Measurements from ENCODE around the gene PIH1D2. TPM values are rescaled to one million over a fixed set of nuclear protein-coding genes. Genes with fewer than 3 reads are reported as not detected.
"Not testable (repeated sequence)": the region's sequence is repeated elsewhere in the genome, so short reads cannot be mapped to it uniquely, and the experiment has no call there.

Gene PIH1D2
- total RNA-seq, 1 experiment from 2014 or later, result 1.7 TPM

GRCh38 chr11:112097734-112098528 lies 24.1 kb upstream of the PIH1D2 start:
- peaks cover 17% of the 10 kb centered on the region for H3K36me3 ChIP-seq (ENCODE audit: low read depth, low read length)
- no peak for ATAC-seq
- no peaks in the 10 kb centered on the region for H3K79me2 ChIP-seq (ENCODE audit: low read length)
- no peaks in the 10 kb centered on the region for H3K4me1 ChIP-seq (ENCODE audit: insufficient read depth, low read length)
- no peak for DNase-seq
- no peak overlapping the region for H2AFZ ChIP-seq (ENCODE audit: low read length)
- H3K4me3 ChIP-seq (ENCODE audit: low read length), result no peak overlapping the region
- no peak overlapping the region for H3K9ac ChIP-seq (ENCODE audit: low read length)
- TF ChIP-seq, protein P1, sequence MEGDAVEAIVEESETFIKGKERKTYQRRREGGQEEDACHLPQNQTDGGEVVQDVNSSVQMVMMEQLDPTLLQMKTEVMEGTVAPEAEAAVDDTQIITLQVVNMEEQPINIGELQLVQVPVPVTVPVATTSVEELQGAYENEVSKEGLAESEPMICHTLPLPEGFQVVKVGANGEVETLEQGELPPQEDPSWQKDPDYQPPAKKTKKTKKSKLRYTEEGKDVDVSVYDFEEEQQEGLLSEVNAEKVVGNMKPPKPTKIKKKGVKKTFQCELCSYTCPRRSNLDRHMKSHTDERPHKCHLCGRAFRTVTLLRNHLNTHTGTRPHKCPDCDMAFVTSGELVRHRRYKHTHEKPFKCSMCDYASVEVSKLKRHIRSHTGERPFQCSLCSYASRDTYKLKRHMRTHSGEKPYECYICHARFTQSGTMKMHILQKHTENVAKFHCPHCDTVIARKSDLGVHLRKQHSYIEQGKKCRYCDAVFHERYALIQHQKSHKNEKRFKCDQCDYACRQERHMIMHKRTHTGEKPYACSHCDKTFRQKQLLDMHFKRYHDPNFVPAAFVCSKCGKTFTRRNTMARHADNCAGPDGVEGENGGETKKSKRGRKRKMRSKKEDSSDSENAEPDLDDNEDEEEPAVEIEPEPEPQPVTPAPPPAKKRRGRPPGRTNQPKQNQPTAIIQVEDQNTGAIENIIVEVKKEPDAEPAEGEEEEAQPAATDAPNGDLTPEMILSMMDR (conservative IDR thresholded peaks at IDR 0.05; ENCODE audit: low read depth, low read length), result no peak
- TF ChIP-seq EZH2 (IDR thresholded peaks at IDR 0.05; ENCODE audit: low read length, unreplicated experiment), result no peak
- no peak for TF ChIP-seq EZH2phosphoT487 (IDR thresholded peaks at IDR 0.05; ENCODE audit: borderline replicate concordance, low read length)
- no peaks in the 10 kb centered on the region for H3K27me3 ChIP-seq (ENCODE audit: low read length)
- no peaks in the 10 kb centered on the region for H4K20me1 ChIP-seq (ENCODE audit: low read length)
- H3K27ac ChIP-seq (ENCODE audit: low read length), result no peak overlapping the region
- no peaks in the 10 kb centered on the region for H3F3A ChIP-seq (ENCODE audit: low read length, unreplicated experiment)
- no TSS peak for BruUV-seq (replicated peaks)
- ChIA-PET CTCF (interaction anchor here (0.5 to 0.6 kb wide), 3 partner anchors 77 to 178 kb away, joined by 3 read pairs; no protein-coding TSS in a partner anchor), POLR2A (ENCODE audit: unreplicated experiment) (no interaction called here)
- intact Hi-C loops (cut with micrococcal nuclease), result no loop called here
- no peaks in the 10 kb centered on the region for H3K9me3 ChIP-seq (ENCODE audit: low read length)
- no peaks in the 10 kb centered on the region for H3K9me2 ChIP-seq (replicated peaks; ENCODE audit: low read length)
- no peak overlapping the region for H3K4me2 ChIP-seq (ENCODE audit: low read length)

DNA sequence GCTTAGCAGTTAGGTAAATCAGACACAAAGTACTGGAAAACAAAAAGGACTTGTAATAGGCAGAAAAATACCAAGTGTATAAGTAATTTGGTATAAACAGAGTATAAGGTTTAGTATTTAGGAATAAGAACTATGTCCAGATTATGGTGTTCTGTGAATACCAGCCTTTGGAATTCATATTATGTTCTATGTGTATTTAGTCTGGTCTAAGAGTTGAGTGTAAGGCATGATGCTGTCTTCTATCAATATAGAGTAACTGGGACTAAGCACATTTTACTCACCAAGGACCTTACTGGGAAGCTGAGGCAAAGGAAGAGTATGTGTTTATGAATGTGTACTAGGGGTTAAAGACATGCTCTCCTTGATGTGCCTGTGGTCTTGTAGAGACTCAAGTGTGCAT lies 22.4 kb upstream of the PIH1D2 start:
- Histone ChIP-seq H3K79me2 (ENCODE audit: low read length) (peaks cover 6% of the 10 kb centered on the region; the same call in 1 of the 2 replicates), H3K9ac (ENCODE audit: low read length) (no peak overlapping the region), H3K27ac (ENCODE audit: low read length) (no peak overlapping the region), H3K4me1 (ENCODE audit: insufficient read depth, low read length) (no peaks in the 10 kb centered on the region), H3K9me3 (ENCODE audit: low read length) (no peaks in the 10 kb centered on the region), H3K27me3 (ENCODE audit: low read length) (no peaks in the 10 kb centered on the region), H3K9me2 (replicated peaks; ENCODE audit: low read length) (no peaks in the 10 kb centered on the region), H2AFZ (ENCODE audit: low read length) (no peak overlapping the region), H3F3A (ENCODE audit: low read length, unreplicated experiment) (no peaks in the 10 kb centered on the region), H4K20me1 (ENCODE audit: low read length) (no peaks in the 10 kb centered on the region), H3K4me3 (ENCODE audit: low read length) (no peak overlapping the region), H3K4me2 (ENCODE audit: low read length) (no peak overlapping the region), H3K36me3 (ENCODE audit: low read depth, low read length) (peaks cover 32% of the 10 kb centered on the region)
- TF ChIP-seq EZH2phosphoT487 (IDR thresholded peaks at IDR 0.05; ENCODE audit: borderline replicate concordance, low read length) (no peak), EZH2 (IDR thresholded peaks at IDR 0.05; ENCODE audit: low read length, unreplicated experiment) (no peak)
- TF ChIP-seq, protein P1 (conservative IDR thresholded peaks at IDR 0.05; ENCODE audit: low read depth, low read length), result no peak
- intact Hi-C loops (cut with micrococcal nuclease), result no loop called here
- POLR2A ChIA-PET (ENCODE audit: unreplicated experiment), result no interaction called here
- ATAC-seq, result no peak
- no peak for DNase-seq
- BruUV-seq (replicated peaks), result no TSS peak
- CTCF ChIA-PET, result no interaction called here

DNA sequence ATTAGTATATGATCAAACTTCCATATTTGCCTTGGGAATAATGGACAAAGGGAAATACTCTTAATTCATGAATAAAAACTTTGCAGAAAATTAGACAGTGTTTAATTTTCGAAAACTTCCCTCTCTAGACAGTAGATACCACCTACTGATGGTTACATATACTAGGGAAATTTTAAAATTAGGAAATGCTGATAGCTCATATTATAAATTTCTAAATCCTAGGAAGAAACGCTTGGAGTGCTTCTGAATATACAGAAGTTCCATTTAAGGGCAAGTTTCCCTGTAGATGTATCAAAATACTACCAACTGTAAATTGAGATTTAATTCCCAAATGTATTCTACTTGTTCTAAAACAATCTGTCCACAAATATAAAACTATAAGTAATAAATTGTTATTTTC lies 21.5 kb upstream of the PIH1D2 start:
- intact Hi-C loops (cut with micrococcal nuclease); H3K9ac ChIP-seq (ENCODE audit: low read length); H3K4me1 ChIP-seq (ENCODE audit: insufficient read depth, low read length); H3K9me2 ChIP-seq (replicated peaks; ENCODE audit: low read length); H3K27ac ChIP-seq (ENCODE audit: low read length); H3K27me3 ChIP-seq (ENCODE audit: low read length); ATAC-seq; DNase-seq; H4K20me1 ChIP-seq (ENCODE audit: low read length); CTCF ChIA-PET; H2AFZ ChIP-seq (ENCODE audit: low read length); H3K4me3 ChIP-seq (ENCODE audit: low read length); H3F3A ChIP-seq (ENCODE audit: low read length, unreplicated experiment); H3K9me3 ChIP-seq (ENCODE audit: low read length); H3K4me2 ChIP-seq (ENCODE audit: low read length): not testable (repeated sequence)
- peaks cover 13% of the 10 kb centered on the region; the same call in 1 of the 2 replicates for H3K79me2 ChIP-seq (ENCODE audit: low read length)
- POLR2A ChIA-PET (ENCODE audit: unreplicated experiment), result interaction anchor here (0.6 kb wide), 1 partner anchor 26 kb away, joined by 5 read pairs; no protein-coding TSS in a partner anchor
- peaks cover 39% of the 10 kb centered on the region for H3K36me3 ChIP-seq (ENCODE audit: low read depth, low read length)
- BruUV-seq (replicated peaks), result TSS peak; percentile 15
